ENCODE data around the gene METTL1. TPM values are rescaled to one million over a fixed set of nuclear protein-coding genes. Genes with fewer than 3 reads are reported as not detected.

The METTL1 gene
- total and polyA plus RNA-seq, 9 of the 15 experiments (the other 6 are each of a cell fraction or from before 2014, with no cell fraction given), result 12.6 to 65.9 (median 39.2) TPM

GRCh38 chr12:57744194-57744776 lies 27.6 kb downstream of the METTL1 start (continued):
- TF ChIP-seq, protein P1, sequence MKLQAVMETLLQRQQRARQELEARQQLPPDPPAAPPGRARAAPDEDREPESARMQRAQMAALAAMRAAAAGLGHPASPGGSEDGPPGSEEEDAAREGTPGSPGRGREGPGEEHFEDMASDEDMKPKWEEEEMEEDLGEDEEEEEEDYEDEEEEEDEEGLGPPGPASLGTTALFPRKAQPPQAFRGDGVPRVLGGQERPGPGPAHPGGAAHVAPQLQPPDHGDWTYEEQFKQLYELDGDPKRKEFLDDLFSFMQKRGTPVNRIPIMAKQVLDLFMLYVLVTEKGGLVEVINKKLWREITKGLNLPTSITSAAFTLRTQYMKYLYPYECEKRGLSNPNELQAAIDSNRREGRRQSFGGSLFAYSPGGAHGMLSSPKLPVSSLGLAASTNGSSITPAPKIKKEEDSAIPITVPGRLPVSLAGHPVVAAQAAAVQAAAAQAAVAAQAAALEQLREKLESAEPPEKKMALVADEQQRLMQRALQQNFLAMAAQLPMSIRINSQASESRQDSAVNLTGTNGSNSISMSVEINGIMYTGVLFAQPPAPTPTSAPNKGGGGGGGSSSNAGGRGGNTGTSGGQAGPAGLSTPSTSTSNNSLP (IDR thresholded peaks at IDR 0.05; ENCODE audit: borderline replicate concordance, low read depth, low read length), result no peak
- TF ChIP-seq POLR3G (IDR thresholded peaks at IDR 0.05; ENCODE audit: extremely low read depth, insufficient read length, insufficient replicate concordance) (no peak), NR2C1 (IDR thresholded peaks at IDR 0.05) (no peak), NR2C1 (tag; IDR thresholded peaks at IDR 0.05) (no peak), SMC3 (conservative IDR thresholded peaks at IDR 0.05; ENCODE audit: insufficient read depth, low read depth, low read length) (no peak), HLTF (IDR thresholded peaks at IDR 0.05) (no peak), MTA3 (IDR thresholded peaks at IDR 0.05; ENCODE audit: borderline replicate concordance) (peak; percentile 99), JUND (IDR thresholded peaks at IDR 0.05; ENCODE audit: borderline replicate concordance, low read depth, low read length) (peak; percentile 86), JUND (tag; IDR thresholded peaks at IDR 0.05; ENCODE audit: borderline replicate concordance, low read depth, low read length) (peak; percentile 90; the same call in 2 of the 3 replicates), SPI1 (IDR thresholded peaks at IDR 0.05; ENCODE audit: borderline replicate concordance, low read depth, low read length) (no peak), CREM (IDR thresholded peaks at IDR 0.05; ENCODE audit: low read depth) (peak; percentile 95), ZBTB8A (IDR thresholded peaks at IDR 0.05; ENCODE audit: partially characterized antibody) (no peak), DEAF1 (CRISPR knock-in tag; IDR thresholded peaks at IDR 0.05) (no peak), ZNF436 (CRISPR knock-in tag; IDR thresholded peaks at IDR 0.05) (0 out of 2 replicates have a peak, but pooled peaks have one; percentile 8), POLR2A (conservative IDR thresholded peaks at IDR 0.05) (no peak), PPARD (CRISPR knock-in tag; IDR thresholded peaks at IDR 0.05) (no peak), ZNF184 (CRISPR knock-in tag; IDR thresholded peaks at IDR 0.05) (no peak), KDM1A (IDR thresholded peaks at IDR 0.05) (peak in 1 of 2 experiments; percentile 23; a peak in 2 of 4 replicates), RFX7 (CRISPR knock-in tag; IDR thresholded peaks at IDR 0.05) (no peak)
- TF ChIP-seq, protein P2, sequence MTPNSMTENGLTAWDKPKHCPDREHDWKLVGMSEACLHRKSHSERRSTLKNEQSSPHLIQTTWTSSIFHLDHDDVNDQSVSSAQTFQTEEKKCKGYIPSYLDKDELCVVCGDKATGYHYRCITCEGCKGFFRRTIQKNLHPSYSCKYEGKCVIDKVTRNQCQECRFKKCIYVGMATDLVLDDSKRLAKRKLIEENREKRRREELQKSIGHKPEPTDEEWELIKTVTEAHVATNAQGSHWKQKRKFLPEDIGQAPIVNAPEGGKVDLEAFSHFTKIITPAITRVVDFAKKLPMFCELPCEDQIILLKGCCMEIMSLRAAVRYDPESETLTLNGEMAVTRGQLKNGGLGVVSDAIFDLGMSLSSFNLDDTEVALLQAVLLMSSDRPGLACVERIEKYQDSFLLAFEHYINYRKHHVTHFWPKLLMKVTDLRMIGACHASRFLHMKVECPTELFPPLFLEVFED (CRISPR knock-in tag; conservative IDR thresholded peaks at IDR 0.05), result no peak
- TF ChIP-seq, protein P3, sequence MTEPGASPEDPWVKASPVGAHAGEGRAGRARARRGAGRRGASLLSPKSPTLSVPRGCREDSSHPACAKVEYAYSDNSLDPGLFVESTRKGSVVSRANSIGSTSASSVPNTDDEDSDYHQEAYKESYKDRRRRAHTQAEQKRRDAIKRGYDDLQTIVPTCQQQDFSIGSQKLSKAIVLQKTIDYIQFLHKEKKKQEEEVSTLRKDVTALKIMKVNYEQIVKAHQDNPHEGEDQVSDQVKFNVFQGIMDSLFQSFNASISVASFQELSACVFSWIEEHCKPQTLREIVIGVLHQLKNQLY (CRISPR knock-in tag; conservative IDR thresholded peaks at IDR 0.05), result no peak
- TF ChIP-seq, protein P4, sequence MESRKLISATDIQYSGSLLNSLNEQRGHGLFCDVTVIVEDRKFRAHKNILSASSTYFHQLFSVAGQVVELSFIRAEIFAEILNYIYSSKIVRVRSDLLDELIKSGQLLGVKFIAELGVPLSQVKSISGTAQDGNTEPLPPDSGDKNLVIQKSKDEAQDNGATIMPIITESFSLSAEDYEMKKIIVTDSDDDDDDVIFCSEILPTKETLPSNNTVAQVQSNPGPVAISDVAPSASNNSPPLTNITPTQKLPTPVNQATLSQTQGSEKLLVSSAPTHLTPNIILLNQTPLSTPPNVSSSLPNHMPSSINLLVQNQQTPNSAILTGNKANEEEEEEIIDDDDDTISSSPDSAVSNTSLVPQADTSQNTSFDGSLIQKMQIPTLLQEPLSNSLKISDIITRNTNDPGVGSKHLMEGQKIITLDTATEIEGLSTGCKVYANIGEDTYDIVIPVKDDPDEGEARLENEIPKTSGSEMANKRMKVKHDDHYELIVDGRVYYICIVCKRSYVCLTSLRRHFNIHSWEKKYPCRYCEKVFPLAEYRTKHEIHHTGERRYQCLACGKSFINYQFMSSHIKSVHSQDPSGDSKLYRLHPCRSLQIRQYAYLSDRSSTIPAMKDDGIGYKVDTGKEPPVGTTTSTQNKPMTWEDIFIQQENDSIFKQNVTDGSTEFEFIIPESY (CRISPR knock-in tag; IDR thresholded peaks at IDR 0.05), result peak; percentile 96

Data from K562 (cell line).